22Rv1 (cell line): ENCODE results near the gene MAN1A1.

Experiments used
- ZFX ChIP-seq: fragments of 450-650 bp; IDR thresholded peaks from 2 replicates; pipeline ENCODE4 v1.6.1; 2017; ENCODE audit warnings: antibody characterized with exemption, borderline replicate concordance
- TF ChIP-seq, protein P1 (sequence below): fragments of 450-650 bp; IDR thresholded peaks from 2 replicates; pipeline ENCODE4 v1.5.1; 2017; ENCODE audit warnings: mild to moderate bottlenecking

DNA sequence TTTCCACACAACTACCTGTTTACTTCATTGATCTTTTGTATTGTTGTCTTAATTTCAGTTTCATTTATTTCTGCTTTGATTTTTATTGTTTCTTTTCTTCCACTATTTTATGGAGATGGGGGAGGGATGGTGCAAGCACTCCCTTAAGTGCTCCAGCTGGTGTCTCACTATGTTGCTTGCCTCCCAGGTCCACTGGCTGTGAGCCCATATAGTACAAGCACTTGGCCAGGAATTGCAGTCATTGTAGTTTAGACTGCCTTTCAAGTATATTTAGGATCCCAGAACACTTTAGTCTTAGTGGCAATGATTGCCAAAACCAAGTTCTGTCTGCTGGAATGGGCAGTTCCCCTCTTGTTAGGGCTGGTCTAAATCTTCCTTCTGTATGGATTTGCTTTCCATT, 34.9 kb upstream of the MAN1A1 start:
- TF ChIP-seq, protein P1, sequence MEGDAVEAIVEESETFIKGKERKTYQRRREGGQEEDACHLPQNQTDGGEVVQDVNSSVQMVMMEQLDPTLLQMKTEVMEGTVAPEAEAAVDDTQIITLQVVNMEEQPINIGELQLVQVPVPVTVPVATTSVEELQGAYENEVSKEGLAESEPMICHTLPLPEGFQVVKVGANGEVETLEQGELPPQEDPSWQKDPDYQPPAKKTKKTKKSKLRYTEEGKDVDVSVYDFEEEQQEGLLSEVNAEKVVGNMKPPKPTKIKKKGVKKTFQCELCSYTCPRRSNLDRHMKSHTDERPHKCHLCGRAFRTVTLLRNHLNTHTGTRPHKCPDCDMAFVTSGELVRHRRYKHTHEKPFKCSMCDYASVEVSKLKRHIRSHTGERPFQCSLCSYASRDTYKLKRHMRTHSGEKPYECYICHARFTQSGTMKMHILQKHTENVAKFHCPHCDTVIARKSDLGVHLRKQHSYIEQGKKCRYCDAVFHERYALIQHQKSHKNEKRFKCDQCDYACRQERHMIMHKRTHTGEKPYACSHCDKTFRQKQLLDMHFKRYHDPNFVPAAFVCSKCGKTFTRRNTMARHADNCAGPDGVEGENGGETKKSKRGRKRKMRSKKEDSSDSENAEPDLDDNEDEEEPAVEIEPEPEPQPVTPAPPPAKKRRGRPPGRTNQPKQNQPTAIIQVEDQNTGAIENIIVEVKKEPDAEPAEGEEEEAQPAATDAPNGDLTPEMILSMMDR: no peak
- TF ChIP-seq ZFX: no peak
